SHP77 treated with DMSO at 0.1 percent for 48 hours (cell line): ENCODE measurements around the gene TAS2R7.
"Not testable (repeated sequence)": the region's sequence is repeated elsewhere in the genome, so short reads cannot be mapped to it uniquely, and the experiment has no call there.

Experiments used
- DNase-seq: peaks from one replicate; lab custom pipeline; 2025; lab: John Stamatoyannopoulos, UW

Gene TAS2R7

GRCh38 chr12:10802587-10802986 is at the start of gene TAS2R7:
TSS of gene TAS2R7 (minus strand) at chr12:10802627. CDS start at chr12:10802570, 57 bp downstream.
- DNase-seq: no peak

- DNase-seq: no peak
These were observed 48.9 kb upstream of the TAS2R7 start for GRCh38 chr12:10851243-10851858.

GRCh38 chr12:10849425-10849878 is 47.0 kb upstream of the TAS2R7 start, which contains the start of gene PRR4:
TSS of gene PRR4 (minus strand) at chr12:10849475. CDS start at chr12:10849437, 38 bp downstream.
- no peak for DNase-seq

- no peak for DNase-seq
These were observed 45.3 kb upstream of the TAS2R7 start for GRCh38 chr12:10847744-10848143.

GRCh38 chr12:10842862-10843261 is 40.4 kb upstream of the TAS2R7 start:
- no peak for DNase-seq

- no peak for DNase-seq
These were observed 36.0 kb upstream of the TAS2R7 start for GRCh38 chr12:10838461-10838860.

- no peak for DNase-seq
These were observed 27.6 kb upstream of the TAS2R7 start for GRCh38 chr12:10829994-10830393.

GRCh38 chr12:10826258-10826657 is 23.8 kb upstream of the TAS2R7 start, which contains the start of gene TAS2R10:
TSS of gene TAS2R10 (minus strand) at chr12:10826358. CDS start at chr12:10826269, 89 bp downstream.
- DNase-seq: no peak

- DNase-seq: no peak
These were observed 22.5 kb upstream of the TAS2R7 start for GRCh38 chr12:10824957-10825356.

GRCh38 chr12:10811883-10812536 is 9.6 kb upstream of the TAS2R7 start:
- DNase-seq: no peak

- DNase-seq: no peak
These were observed 7.6 kb upstream of the TAS2R7 start, which contains the start of gene TAS2R9 for GRCh38 chr12:10810068-10810467. TSS of gene TAS2R9 (minus strand) at chr12:10810168. CDS start at chr12:10810075, 93 bp downstream.

GRCh38 chr12:10807186-10807585 is 4.8 kb upstream of the TAS2R7 start, which contains the start of gene TAS2R8:
TSS of gene TAS2R8 (minus strand) at chr12:10807286. CDS start at chr12:10806980, 306 bp downstream.
- no peak for DNase-seq

- no peak for DNase-seq
These were observed 686 bp downstream of the TAS2R7 start for GRCh38 chr12:10801741-10802140.

GRCh38 chr12:10794222-10794621 is 8.2 kb downstream of the TAS2R7 start:
- no peak for DNase-seq

GRCh38 chr12:10791769-10792168 is 10.7 kb downstream of the TAS2R7 start:
- DNase-seq: not testable (repeated sequence)

GRCh38 chr12:10783252-10783651 is 19.2 kb downstream of the TAS2R7 start:
- no peak for DNase-seq

GRCh38 chr12:10779103-10779502 is 23.3 kb downstream of the TAS2R7 start:
- DNase-seq: no peak

GRCh38 chr12:10771132-10771733 is 31.2 kb downstream of the TAS2R7 start:
- no peak for DNase-seq

GRCh38 chr12:10759657-10760056 is 42.8 kb downstream of the TAS2R7 start:
- no peak for DNase-seq

- DNase-seq: no peak
These were observed 46.2 kb downstream of the TAS2R7 start for GRCh38 chr12:10756194-10756593.

GRCh38 chr12:10753059-10753458 is 49.4 kb downstream of the TAS2R7 start:
- DNase-seq: no peak
